COR-L47 (cell line): ENCODE data around the gene SKAP2.

Experiments used
- DNase-seq: peaks from one replicate; lab custom pipeline; 2025; lab: John Stamatoyannopoulos, UW

The SKAP2 gene, protein sequence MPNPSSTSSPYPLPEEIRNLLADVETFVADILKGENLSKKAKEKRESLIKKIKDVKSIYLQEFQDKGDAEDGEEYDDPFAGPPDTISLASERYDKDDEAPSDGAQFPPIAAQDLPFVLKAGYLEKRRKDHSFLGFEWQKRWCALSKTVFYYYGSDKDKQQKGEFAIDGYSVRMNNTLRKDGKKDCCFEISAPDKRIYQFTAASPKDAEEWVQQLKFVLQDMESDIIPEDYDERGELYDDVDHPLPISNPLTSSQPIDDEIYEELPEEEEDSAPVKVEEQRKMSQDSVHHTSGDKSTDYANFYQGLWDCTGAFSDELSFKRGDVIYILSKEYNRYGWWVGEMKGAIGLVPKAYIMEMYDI

GRCh38 chr7:26864309-26865093 lies at the start of gene SKAP2:
SKAP2 (minus strand) TSS chr7:26864590; CDS start chr7:26864429, 161 bp downstream.
- peak; percentile 97 for DNase-seq

GRCh38 chr7:26912933-26913536 lies 48.6 kb upstream of the SKAP2 start:
- no peak for DNase-seq

GRCh38 chr7:26912338-26912737 lies 47.9 kb upstream of the SKAP2 start:
- no peak for DNase-seq

- DNase-seq, result no peak
Observed at GRCh38 chr7:26910221-26910620, 45.8 kb upstream of the SKAP2 start.

DNA sequence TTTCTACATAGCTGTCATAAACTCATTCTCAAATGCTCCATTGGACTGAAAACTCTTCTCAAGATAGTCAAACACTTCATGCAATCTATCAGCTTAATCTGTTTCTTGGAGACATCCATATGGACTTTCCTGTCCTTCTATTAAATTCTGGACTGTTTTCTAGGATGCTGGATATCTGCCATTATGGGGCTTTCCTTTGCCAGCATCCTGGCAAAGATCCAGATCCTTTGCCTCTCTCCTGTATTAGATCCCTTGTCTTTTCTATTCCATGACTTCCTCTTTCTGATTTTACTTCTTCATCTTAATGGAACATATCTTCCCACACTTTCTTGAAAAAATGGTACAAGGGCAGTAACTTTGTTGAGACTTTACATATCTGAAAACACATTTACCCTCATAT lies 35.9 kb upstream of the SKAP2 start:
- DNase-seq, result peak; percentile 40

DNA sequence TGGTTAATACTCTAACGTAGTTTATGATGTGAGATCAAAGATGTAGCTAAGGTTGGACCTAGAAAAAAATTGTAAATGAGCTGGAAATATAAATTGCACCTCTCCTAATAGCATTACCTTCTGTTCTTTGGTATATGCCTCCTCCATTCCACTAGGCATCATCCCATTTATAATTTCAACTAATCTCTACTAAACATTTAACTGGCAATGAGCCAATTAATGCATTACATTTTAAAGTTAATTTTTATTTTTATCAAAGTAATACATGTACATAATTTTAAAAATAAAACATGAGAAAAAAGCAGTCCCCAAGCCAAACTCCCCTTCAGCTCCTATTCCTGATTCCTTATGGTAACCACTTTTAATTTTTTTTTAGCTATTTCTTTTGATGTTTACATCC lies 35.1 kb upstream of the SKAP2 start:
- no peak for DNase-seq

DNA sequence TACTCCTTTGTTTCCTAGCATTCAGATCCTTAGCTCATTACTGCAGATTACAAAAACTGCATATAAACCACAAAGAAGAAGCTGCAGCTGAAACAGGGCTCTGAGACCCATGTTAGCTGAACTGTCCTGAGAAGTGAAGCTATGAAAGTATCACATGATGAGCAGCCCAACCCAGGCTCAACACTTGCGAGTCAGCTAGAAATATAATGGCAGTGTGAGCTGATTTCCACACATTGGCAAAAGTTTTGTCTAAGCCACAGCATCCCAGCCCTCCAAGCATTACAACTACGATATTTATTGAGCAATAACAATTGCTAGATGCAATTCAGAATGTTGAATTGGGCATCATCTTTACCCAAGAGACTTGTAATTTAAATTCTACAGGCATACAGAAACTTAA lies 34.5 kb upstream of the SKAP2 start:
- no peak for DNase-seq

GRCh38 chr7:26897928-26898327 lies 33.5 kb upstream of the SKAP2 start:
- DNase-seq, result no peak

GRCh38 chr7:26891400-26892350 lies 27.3 kb upstream of the SKAP2 start:
- DNase-seq, result no peak

GRCh38 chr7:26880852-26881251 lies 16.5 kb upstream of the SKAP2 start:
- no peak for DNase-seq

DNA sequence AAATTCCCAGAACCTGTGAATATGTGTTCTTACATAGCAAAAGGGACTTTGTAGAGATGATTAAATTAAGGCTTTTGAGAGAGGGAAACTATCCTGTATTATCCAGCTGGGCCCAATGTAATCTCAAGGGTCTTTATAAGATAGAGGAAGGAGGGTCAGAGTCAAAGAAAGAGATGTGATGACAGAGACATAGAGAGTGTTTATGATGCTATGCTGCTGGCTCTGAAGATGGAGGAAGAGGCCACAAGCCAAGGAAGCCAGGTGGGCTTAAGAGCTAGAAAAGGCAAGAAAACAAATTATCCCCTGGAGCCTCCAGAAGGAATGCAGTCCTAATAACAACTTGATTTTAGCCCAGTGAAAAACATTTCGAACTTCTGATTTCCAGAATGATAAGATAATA lies 15.3 kb upstream of the SKAP2 start:
- no peak for DNase-seq

GRCh38 chr7:26868841-26869495 lies 4.6 kb upstream of the SKAP2 start:
- DNase-seq, result no peak

DNA sequence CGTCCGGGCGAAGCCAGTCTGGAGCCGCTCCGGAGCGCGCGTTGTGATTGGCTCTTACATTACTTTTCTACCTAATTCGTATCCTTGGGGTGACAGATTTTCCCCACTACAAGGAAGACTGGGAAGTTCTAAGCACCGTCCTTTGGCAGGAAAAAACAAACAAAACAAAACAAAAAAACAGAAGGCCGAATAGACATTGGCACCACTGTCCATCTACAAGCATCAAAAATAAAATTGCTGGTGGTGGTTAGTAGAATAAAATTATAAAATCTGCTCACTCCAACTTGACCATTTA lies 651 bp upstream of the SKAP2 start:
- peak; percentile 56 for DNase-seq

- DNase-seq, result no peak
Observed at GRCh38 chr7:26863518-26864308, 677 bp downstream of the SKAP2 start.

- no peak for DNase-seq
Observed at GRCh38 chr7:26862834-26863233, 1.6 kb downstream of the SKAP2 start.

DNA sequence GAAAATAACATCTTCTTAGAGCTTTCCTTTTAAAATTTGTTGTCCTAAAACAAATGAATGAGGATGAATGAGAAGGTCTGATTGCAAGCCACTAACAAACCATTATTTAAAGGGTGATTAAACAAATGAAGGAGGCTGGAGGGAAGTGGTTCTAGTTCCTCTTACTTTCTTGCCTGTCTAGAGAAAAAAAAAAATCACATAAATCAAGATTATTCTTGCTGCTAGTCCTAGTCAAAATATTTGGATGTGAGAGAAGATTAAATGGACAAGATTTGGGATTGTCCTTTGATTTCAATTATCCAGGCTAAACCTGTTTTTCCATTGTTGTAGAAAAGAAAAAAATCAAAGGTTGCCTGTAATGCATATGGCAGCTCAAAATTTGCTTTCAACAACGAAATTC lies 3.3 kb downstream of the SKAP2 start:
- DNase-seq, result no peak

- no peak for DNase-seq
Observed at GRCh38 chr7:26860361-26860760, 4.0 kb downstream of the SKAP2 start.

DNA sequence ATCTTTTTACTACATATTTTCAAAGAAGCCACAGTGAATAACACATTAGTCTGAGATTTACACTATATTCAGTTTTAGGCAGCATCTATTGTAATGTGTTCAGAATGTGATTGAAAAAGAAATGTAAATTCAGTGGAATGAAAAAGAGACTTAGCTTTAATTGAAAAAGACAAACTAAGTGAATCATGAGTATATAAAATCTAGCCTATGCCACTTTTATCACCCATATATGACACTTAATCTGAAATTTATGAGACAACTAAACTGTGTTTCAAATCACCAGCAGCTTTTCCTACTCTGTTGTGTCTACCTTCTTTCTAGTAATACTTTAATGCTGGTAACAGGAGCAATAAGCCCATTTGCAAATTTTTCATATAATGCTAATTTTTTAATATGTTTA lies 4.7 kb downstream of the SKAP2 start:
- DNase-seq, result no peak

GRCh38 chr7:26858735-26859134 lies 5.7 kb downstream of the SKAP2 start:
- DNase-seq, result no peak

- no peak for DNase-seq
Observed at GRCh38 chr7:26858241-26858715, 6.1 kb downstream of the SKAP2 start.
